HG03575 (cell line): Measurements from ENCODE around the gene TCP11.
"Not testable (repeated sequence)": the region's sequence is repeated elsewhere in the genome, so short reads cannot be mapped to it uniquely, and the experiment has no call there.

Source experiments
- ATAC-seq: cut with Tn5 transposase; IDR thresholded peaks from one replicate; pipeline ENCODE4 v1.9.1; 2021; ENCODE audit not compliant: unreplicated experiment, insufficient number of reproducible peaks, low FRiP score; ENCODE audit errors: extremely low read depth

The TCP11 gene

DNA sequence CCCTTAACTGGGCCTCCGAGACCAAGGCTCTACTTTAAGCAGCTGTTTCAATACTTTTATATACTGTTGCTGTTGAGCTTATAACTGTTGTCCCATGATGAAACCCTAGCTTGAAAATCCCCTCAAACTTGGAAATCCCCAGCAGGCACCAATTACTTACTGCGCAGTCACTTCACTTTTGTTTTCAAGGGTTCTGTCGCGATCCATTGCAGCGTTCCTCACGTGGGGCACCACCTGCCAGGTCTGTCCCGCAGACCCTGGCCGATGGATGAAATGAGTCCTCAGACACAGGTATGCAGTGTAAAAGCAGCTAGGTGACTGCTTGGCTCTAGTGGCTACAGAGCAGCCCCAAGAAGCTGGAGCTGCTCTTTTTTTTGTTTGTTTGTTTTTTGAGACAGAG lies 33.9 kb downstream of the TCP11 start:
- not testable (repeated sequence) for ATAC-seq

DNA sequence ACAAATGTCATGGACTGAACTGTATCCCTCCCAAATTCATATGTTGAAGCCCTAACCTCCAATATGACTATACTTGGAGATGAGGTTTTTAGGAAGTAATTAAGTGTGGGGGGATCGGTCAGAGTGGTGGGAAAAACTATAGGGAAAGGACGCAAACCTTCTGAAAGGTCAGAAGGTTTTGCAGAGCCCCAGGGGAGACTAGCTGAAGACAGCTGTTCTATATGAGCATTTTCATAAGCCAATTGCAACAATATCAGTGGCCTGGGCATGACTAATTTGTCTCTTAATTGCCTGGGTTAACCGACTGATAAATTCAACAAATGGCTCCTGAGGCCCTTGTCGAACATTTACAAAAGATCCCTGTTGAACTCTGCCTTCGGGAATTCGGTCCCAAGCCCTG lies 35.1 kb downstream of the TCP11 start:
- not testable (repeated sequence) for ATAC-seq

DNA sequence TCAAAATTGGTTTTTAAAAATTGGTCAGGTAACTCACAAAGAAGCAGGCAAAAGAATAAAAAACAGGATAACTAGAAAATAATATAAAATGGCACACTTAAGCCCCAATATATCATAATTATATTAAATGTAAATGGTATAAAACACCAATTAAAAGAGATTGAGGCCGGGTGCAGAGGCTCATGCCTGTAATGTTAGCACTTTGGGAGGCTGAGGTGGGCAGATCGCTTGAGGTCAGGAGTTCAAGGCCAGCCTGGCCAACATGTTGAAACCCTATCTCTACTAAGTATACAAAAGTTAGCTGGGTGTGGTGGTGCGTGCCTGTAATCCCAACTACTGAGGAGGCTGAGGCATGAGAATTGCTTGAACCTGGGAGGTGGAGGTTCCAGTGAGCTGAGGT lies 36.1 kb downstream of the TCP11 start:
- ATAC-seq: no peak

DNA sequence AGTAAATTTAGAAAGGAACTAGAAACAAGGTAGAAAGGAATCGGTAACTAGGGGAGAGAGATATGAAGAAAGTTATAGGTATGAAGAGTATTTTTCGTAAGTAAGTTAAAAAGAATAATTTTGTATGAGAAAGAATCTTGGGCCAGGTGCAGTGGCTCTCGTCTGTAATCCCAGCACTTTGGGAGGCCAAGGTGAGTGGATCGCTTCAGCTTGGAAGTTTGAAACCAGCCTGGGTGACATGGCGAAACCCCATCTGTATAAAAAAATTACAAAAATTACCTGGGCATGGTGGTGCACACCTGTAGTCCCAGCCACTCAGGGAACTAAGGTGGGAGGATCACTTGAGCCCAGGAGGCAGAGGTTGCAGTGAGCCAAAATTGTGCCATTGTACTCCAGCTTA lies 42.0 kb downstream of the TCP11 start:
- ATAC-seq: no peak

DNA sequence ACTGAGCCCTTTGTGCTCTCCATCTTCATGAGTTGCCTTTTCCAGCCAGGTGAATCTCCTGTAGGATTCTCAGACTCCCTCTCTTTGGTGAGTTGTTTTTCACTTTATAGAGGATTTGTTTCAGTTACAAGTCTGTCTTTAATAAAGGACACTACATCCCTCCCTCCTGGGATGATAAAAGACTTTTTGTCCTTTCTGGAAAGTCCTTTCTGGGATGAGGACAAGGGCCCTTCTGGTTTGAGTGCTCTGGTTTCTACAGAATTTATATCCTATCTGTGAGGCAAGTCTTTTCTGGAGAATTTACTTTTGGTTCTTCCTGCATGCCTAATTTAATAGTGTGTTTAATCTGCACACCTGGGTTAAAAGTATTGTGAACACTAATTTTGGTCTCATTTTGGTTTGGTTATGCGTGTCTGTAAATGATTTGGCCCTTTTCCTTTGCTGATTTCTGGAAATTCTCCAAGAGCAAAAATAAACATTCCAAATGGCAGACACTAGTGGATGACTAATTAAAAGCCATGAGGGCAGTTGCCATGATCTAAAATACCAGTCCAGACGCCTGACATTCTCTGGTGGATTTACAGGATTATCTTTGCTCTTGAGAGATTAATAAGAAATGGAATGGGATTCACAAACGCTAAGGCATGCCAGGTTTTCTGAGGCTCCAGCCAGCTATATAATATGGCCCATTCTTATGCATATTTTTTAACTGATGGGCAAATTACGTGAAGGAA lies 44.8 kb downstream of the TCP11 start:
- no peak for ATAC-seq

DNA sequence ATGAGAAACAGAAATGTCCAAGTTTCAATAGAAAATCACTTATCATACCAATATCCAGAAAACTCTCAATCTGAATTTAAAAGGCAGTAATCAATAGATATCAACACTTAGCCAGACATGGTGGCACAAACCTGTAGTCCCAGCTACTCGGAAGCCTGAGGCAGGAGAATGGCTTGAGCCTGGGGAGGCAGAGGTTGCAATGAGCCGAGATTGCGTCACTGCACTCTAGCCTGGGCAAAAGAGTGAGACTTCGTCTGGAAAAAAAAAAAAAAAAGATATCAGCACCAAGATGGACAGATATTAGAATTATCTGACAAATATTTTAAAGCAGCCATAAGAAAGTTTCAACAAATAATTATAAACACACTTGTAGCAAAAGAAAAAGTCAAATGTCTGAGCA lies 47.0 kb downstream of the TCP11 start:
- no peak for ATAC-seq

DNA sequence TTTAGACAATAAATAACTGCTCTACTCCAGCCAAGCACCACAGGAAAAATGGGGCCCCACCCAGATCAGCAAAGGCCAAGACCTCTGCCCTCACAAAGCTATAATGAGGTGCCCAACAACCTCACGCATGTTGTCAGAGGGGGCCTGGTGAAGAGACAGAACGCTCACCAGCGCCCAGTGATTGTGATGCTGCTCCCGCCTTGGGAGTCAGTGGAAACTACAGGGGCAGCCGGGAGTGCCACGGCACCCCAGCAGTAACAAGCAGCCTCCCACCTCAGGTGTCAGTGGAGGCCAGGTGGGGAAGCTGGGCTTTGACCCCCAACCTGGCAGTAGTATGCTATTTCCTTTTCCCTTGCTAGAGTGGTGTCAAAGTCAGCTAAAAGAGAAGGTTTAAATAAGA lies 47.4 kb downstream of the TCP11 start:
- no peak for ATAC-seq

DNA sequence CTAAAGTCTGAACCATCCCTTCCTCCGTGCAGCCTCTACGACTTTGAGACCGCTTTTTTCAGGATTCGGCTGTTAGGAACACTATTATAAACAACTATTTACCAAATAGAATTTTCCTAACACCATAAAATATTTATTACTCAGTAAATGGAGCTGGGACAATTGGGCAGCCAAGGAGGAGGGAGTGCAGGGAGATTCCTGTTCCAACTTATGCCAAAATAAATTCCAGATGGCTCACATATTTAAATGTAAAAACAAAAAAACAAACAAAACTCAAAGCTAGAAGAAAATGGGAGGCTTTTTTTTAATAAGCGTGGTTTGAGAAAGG lies 48.1 kb downstream of the TCP11 start:
- ATAC-seq: no peak

DNA sequence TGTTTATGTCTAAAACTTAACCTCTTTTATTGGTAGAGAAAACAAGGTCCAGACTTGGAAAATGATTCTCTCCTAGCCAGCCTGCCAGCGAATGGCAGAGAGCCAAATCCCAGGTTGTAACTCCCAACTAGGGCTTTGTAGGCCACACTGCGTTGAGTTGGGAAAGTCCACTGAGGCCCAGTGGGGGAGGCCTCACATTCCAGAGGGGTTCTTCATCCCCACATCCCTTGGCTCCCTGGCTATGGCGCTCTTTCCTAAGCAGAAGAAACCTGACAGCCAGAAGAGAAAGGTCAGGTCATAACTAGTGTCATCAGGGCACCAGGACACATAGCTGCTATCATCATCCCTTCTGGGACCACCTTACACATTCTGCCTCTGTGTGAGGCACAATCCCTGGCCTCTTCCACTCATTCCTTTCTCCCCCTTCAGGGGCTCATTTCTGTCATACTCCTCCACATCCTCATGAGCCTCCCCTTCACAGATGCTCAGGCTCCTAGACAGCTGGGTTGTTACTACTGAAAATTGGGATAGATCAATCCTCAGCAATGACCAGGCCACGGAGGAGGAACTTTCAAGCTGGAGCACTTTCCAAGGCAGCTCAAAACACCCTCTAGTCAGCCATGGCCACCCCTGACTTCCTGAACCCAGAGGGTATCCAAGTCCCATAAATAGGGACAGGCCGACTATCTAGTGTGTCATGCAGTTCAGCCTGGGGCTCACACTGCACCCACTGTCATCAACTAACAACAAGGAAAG lies 48.6 kb downstream of the TCP11 start:
- no peak for ATAC-seq

DNA sequence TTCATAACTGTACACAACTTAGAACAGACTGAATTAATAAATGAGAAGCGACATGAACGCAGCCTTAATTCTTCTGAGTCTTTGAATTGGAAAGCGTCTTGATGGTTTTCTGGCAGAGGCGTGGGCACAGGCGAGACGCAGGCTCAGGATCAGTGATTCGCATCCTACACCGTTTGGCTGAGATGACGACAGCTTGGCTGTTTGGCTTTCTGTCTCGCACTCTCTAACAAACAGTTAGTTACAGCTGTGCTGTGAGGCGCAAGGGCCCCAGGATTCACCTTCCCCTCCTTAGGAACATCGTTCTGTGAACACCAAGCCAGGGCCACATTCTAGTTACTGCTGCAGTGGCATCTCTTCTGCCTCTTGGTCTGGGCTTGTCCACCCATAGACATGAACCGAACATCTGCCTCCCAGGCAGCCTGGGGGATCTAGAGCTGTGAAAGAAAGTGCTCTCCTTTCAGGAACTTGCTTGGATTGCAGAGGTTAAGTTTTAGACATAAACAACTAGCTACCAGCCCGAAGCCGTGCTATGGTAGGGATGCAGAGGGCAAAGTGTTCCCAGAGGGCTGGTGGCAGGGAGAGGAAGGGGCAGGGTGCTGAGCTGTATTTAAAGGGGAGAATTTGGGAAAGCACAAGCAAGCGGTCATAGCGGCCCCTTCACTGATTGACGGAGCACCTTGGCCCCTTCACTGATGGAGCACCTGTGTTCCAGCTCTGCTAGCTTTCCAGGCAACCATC lies 49.6 kb downstream of the TCP11 start:
- no peak for ATAC-seq

DNA sequence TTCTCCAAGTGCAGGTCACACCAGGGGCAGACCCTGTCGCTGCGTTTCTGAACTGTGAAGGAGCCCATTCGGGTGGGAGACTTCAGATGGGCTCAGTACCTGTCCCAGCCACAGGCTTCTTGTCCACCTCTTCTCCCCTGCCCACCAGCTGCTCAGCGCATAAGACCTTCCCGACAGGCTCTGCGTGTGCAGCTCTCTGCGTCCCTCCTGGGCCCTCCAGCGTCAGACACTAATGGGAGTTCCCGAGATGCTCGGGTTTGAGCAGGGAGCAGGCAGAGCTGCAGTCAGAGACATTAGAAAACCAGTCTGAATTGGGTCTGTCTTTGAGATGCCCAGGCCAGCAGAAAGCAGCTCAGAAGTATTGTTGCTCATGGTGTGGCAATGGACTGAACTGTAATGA lies 50.4 kb downstream of the TCP11 start:
- ATAC-seq: no peak

DNA sequence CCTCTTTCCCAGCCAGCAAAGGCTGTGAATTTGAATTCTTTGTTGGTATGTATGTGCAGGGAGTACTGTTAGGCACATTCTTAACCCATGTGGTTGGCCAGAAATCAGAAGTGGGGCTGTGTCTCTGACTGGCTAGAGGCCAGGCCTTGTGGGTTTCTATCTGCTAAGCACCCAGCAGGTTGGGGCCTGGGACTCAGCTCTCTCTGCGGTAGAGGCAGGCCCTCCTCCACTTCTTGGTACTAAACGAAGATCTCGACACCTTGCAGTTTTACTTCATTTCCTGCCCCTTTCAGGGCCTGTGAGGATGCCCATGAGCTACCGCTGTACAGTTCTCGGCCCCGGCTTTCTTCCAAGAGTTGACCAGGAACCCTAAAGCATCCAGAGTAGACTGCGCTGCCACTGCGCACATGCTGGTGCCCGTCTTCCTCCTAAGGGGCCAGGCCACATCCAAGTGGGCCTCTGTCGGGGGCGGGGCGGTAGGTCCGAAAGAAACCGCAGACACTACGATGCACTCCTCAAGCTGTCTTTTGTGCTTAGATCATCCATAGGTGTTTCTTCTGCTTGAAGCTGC lies 51.1 kb downstream of the TCP11 start:
- no peak for ATAC-seq

DNA sequence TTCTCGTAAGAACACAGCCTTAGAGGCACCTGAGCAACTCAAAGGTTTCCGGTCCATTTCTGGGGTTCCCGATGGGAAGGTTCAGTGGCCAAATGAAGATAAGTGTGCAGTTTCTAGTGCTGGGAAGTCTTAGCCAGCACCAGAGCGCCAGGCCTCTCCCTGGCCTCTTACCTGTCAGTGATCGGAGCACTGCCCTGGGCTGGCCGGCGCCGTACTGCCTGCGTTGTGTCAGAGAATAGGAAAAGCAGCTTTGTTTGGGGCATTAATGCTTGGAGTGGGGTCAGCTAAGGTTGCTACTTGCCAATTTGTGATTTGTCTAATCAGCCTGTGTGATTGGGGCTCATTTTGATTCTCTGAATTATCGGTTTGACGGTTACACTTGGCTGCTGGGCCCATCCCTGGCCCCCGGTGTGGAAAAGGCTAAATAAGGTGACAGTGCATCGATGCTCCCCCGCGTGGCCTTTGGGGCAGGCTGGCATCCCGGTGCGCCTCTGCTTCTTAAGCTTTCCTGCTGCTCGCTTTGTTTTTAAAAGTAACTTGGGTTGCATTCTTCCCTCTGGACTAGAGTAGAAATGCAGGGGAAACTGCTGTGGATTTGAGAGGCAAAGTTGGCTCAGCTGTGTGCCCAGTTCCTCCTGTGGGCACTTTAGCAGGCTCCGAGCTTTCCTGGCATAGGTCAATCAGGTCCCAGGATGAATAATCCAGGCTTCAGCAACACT lies 51.8 kb downstream of the TCP11 start:
- no peak for ATAC-seq

DNA sequence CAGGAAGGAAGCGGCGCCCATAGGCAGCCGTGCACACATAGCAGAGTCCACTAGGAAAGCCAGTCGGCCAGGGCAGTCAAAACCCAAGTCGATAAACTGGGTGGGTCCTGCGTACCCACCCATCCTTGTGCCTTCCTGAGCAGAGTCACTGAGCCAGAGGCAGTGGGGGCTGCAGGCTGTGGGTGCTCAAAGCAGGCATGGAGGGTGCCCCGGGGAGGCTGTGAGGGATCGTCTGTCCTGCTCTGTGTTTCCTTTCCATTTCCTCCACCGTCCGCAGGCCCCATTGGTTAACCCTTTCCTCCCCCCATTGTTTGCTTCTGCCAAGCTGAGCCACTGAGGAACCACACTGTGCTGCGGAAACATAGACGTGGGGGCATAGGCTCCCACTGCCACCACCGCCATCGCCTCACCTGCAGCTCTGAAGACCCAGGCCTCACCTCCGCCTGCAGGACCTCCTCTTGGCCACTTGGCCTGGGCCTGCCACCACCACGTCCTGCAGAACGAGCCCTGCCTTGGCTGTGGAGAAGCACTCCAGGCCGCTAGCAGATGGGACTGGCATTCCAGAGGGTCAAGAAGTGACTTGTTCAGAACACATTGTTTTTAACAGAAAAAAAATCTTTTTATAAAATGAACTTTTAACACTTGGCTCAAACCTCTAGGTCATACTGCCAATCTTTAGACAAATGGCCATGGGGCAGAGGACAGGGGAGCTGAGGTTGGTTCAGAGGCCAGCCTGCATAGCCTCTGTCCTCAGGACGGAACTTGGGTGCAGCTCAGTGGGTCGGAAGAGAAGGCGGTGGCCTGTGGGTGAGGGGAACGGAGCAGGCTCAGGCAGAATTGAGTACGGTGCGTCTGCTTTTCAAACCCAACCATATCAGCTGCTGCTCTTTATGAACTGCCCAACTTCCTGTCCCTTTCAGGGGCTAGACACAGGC lies 52.6 kb downstream of the TCP11 start:
- ATAC-seq: no peak

DNA sequence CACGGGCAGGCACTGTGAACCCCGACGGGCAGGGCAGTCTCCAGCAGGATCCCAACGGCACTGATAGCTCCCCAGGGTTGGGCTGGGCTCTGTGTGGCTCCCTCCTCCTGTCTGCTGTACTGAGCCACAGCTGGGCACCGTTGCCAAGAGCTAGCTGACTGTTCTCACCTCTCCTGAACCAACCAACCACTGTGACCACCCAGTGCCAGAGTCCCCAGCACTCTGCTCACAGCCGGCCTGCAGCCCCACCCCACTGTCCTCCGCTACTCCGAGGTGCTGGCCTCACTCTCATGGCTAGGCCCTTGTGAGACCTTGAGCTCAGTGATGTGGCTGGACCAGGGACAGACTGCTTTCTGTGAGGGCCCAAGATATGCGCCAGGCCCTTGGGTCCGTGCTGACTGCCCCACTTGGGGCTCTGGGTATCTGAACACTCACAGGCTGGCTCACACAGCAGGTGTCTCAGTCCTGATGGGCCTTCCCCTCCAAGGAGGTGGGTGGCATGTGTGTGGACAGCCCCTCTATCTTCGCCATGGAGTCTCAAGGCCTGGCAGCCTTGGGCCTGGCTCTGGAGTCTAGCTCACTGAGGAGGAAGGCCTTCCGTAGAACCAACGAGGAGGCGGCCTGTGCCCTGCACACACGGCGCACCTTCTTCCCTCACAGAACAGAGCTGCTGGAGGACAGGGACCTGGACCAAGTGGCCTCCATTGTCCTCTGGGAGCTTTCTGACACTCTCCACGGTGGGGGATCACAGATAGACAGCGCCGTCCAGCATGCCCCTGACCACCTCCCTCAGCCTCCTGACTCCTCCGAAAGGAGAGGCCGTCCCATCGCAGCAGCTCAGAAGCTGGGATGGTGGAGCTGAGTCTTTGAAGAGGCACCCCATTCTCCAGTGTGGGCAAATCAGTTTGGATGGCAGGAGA lies 53.5 kb downstream of the TCP11 start:
- no peak for ATAC-seq

DNA sequence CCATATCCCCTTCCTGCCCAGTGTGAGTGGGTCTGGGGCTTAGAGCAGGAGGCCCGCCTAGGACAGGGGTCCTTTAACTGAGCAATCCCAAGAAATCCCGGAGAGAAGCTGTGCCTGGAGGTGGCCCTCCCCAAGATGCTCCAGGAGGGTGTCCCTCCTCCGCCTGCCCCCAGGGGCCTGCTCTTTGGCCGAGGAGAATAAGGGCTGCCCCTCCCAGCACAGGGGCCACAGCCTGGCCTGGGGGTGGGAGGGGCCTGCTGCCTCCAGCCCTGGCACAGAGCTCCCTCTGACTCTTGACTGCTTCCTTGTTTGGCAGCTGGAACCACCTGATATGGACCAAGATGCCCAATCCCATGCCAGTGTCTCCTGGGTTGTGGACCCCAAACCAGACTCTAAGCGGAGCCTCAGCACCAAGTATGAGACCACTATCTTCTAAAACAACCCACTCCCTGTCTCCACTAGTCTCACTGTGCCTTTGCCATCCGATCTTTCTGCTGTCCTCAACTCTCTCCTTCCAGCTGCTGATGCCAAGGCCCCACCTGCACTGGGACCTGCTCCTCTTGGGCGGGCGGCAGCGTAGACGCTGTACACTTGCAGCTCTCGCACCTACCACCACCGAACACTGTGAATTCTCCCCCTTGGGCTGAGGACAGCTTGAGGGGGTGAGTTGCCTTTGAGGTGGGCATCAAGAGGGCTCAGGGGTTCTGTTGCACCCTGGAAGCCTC lies 54.3 kb downstream of the TCP11 start:
- ATAC-seq: no peak

DNA sequence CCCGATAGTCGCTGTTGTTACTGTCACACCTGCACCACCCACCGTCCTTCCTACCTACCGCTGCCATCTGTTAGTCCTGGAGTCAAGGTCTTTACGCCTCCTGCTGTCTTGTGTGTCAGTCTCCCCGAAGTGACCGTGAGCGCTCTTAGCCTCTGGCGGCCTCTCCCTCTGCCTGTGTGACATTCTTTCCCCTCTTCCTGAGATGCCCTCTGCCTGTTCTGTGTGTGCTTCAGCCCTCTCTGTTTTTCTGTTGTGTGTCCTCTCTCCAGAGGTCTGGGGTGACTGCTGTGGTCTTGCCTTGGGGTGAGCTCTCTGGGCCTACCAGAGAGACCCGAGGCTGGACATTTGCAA lies 54.9 kb downstream of the TCP11 start:
- no peak for ATAC-seq
